HepG2 (cell line): ENCODE measurements around the gene SSX2IP. TPM values are rescaled to one million over a fixed set of nuclear protein-coding genes. Genes with fewer than 3 reads are reported as not detected.

Experiments
- ATAC-seq: fragments of 200-7000 bp; cut with Tn5 transposase; 3 replicates; pipeline ENCODE4 v1.9.1; 2020; ENCODE audit warnings: mild to moderate bottlenecking, moderate library complexity
- BruUV-seq: library from RNA; stranded (reverse); fragments of 400-500 nt; replicated peaks from 2 replicates; lab custom pipeline; 2021; lab: Mats Ljungman, UMichigan
- CTCF ChIA-PET: fragments of 300-600 bp; formaldehyde crosslinking; extraction: SDS; loops from one replicate; lab custom pipeline; 2021; ENCODE audit warnings: low total read pairs, inconsistent platforms, low intra/inter-chr PET ratio; lab: Yijun Ruan, JAX
- POLR2A ChIA-PET: fragments of 350-600 bp; sonication (Branson Sonifier 250); formaldehyde crosslinking; loops from one replicate; lab custom pipeline; 2020; ENCODE audit warnings: antibody characterized with exemption, inconsistent platforms; lab: Yijun Ruan, JAX
- DNase-seq: peaks from one replicate; pipeline ENCODE4 v3.0.0-alpha.2; 2015; ENCODE audit warnings: low spot score
- FAIRE-seq: peaks from 3 replicates; lab custom pipeline; 2011; peaks lifted over from hg19 to GRCh38; lab: Jason Lieb, UNC
- H2AFZ ChIP-seq: one replicate; pipeline ENCODE4 v1.6.1; 2011; ENCODE audit warnings: low read length, inconsistent platforms
- H3K27ac ChIP-seq: fragments of 300-600 bp; 3 replicates; pipeline ENCODE4 v1.8.0; 2011; ENCODE audit warnings: mixed run types, mild to moderate bottlenecking, mixed read lengths, low read length, inconsistent platforms; ENCODE audit not compliant: insufficient read depth; ENCODE audit errors: extremely low read length
- H3K27me3 ChIP-seq, 2 experiments: fragments of 200-600 bp in 1 of 2; 2 replicates in 1 of 2; 3 replicates in 1 of 2; pipeline versions ENCODE4 v1.6.0 to v1.8.0; 2011; ENCODE audit warnings: low read length in 2 of 2, mild to moderate bottlenecking in 2 of 2, moderate library complexity in 2 of 2, inconsistent platforms in 1 of 2; ENCODE audit not compliant: insufficient read depth in 2 of 2, control insufficient read depth in 1 of 2
- H3K36me3 ChIP-seq, 2 experiments: fragments of 200-600 bp in 1 of 2; replicated peaks in 1 of 2; 2 replicates in 1 of 2; 3 replicates in 1 of 2; pipeline versions ENCODE4 v1.5.1 to v1.8.0; 2011; ENCODE audit warnings: low read length in 2 of 2, inconsistent platforms in 1 of 2; ENCODE audit not compliant: insufficient read depth in 2 of 2, control insufficient read depth in 1 of 2
- H3K4me1 ChIP-seq: 2 replicates; pipeline ENCODE4 v1.5.1; 2012; ENCODE audit warnings: low read length, inconsistent platforms; ENCODE audit not compliant: insufficient read depth
- H3K4me2 ChIP-seq: 2 replicates; pipeline ENCODE4 v1.6.0; 2011; ENCODE audit warnings: low read depth, low read length, inconsistent platforms
- H3K4me3 ChIP-seq, 3 experiments: fragments of 200-600 bp in 1 of 3; sonication (generic), shearing (Covaris generic) in 1 of 3; replicated peaks in 1 of 3; 2 replicates each; pipeline ENCODE4 v1.5.1; 2011 to 2016; ENCODE audit warnings: low read length in 3 of 3, inconsistent platforms in 2 of 3, low read depth in 2 of 3, mild to moderate bottlenecking in 2 of 3, control low read depth in 1 of 3, mixed read lengths in 1 of 3; ENCODE audit not compliant: insufficient read depth in 1 of 3
- H3K79me2 ChIP-seq: one replicate; pipeline ENCODE4 v1.6.1; 2011; ENCODE audit warnings: low read length, inconsistent platforms; ENCODE audit not compliant: insufficient read depth
- H3K9ac ChIP-seq: 2 replicates; pipeline ENCODE4 v1.6.0; 2011; ENCODE audit warnings: mild to moderate bottlenecking, low read depth, low read length, inconsistent platforms; ENCODE audit not compliant: insufficient read depth
- H3K9me3 ChIP-seq: 2 replicates; pipeline ENCODE4 v1.5.1; 2012; ENCODE audit warnings: mild to moderate bottlenecking, low read length
- H4K20me1 ChIP-seq: 2 replicates; pipeline ENCODE4 v1.6.0; 2011; ENCODE audit warnings: inconsistent platforms, mild to moderate bottlenecking, low read length, moderate library complexity; ENCODE audit not compliant: insufficient read depth
- EED ChIP-seq: sonication (generic); formaldehyde crosslinking; IDR thresholded peaks from 2 replicates; pipeline ENCODE4 v1.5.0; 2020; ENCODE audit warnings: mild to moderate bottlenecking, missing genetic modification reagents
- GABPB1 ChIP-seq: IDR thresholded peaks from 2 replicates; pipeline ENCODE4 v1.6.1; 2016; ENCODE audit warnings: mild to moderate bottlenecking, missing genetic modification reagents, moderate library complexity, missing compliant biosample characterization
- GTF3A ChIP-seq: sonication (generic); formaldehyde crosslinking; conservative IDR thresholded peaks from 2 replicates; pipeline ENCODE4 v1.4.0; 2020; ENCODE audit warnings: mild to moderate bottlenecking, missing genetic modification reagents
- HNF4G ChIP-seq, 2 experiments: sonication (generic) in 1 of 2; formaldehyde crosslinking in 1 of 2; IDR thresholded peaks; 2 replicates each; pipeline versions ENCODE4 v1.4.0 to v1.6.1; 2011 to 2020; ENCODE audit warnings: borderline replicate concordance in 2 of 2, low read depth in 2 of 2, mild to moderate bottlenecking in 2 of 2, low read length in 1 of 2, missing genetic modification reagents in 1 of 2, moderate library complexity in 1 of 2
- POLR2A ChIP-seq, 2 experiments: IDR thresholded peaks; 2 replicates each; pipeline ENCODE4 v1.6.1; 2011; ENCODE audit warnings: low read depth in 2 of 2, low read length in 2 of 2, mild to moderate bottlenecking in 1 of 2, moderate library complexity in 1 of 2; ENCODE audit not compliant: insufficient read depth in 1 of 2
- SIX1 ChIP-seq: sonication (generic); formaldehyde crosslinking; IDR thresholded peaks from 2 replicates; pipeline ENCODE4 v1.4.0; 2020; ENCODE audit warnings: missing genetic modification reagents, borderline replicate concordance
- SNAPC2 ChIP-seq: sonication (generic); formaldehyde crosslinking; IDR thresholded peaks from 2 replicates; pipeline ENCODE4 v1.8.1; 2022; ENCODE audit warnings: mild to moderate bottlenecking, missing genetic modification reagents
- ZNF10 ChIP-seq: sonication (generic); formaldehyde crosslinking; IDR thresholded peaks from 2 replicates; pipeline ENCODE4 v1.4.0; 2020; ENCODE audit warnings: mild to moderate bottlenecking, low read depth, missing genetic modification reagents, borderline replicate concordance
- ZNF264 ChIP-seq: sonication (generic); formaldehyde crosslinking; IDR thresholded peaks from 2 replicates; pipeline ENCODE4 v1.4.0; 2020; ENCODE audit warnings: missing genetic modification reagents
- ZNF30 ChIP-seq: sonication (generic); formaldehyde crosslinking; IDR thresholded peaks from 2 replicates; pipeline ENCODE4 v1.5.0; 2020; ENCODE audit warnings: mild to moderate bottlenecking, missing genetic modification reagents
- ZNF564 ChIP-seq: sonication (generic); formaldehyde crosslinking; IDR thresholded peaks from 2 replicates; pipeline ENCODE4 v1.8.1; 2023; ENCODE audit warnings: mild to moderate bottlenecking, missing genetic modification reagents
- WGBS: methylation state at CpG from one replicate; pipeline ENCODE4 v1.1.6; 2017; ENCODE audit warnings: low lambda C conversion rate; 5-methylcytosine and 5-hydroxymethylcytosine counted together
- in situ Hi-C: cut with HindIII; loops from 2 replicates; pipeline ENCODE4 v1.10.0; 2017; ENCODE audit warnings: low pct_unique_long_range_greater_than_20kb; ENCODE audit not compliant: extremely low pct_ligation_motif_present
- intact Hi-C: fragments of 100-400 bp; cut with micrococcal nuclease; formaldehyde crosslinking; loops from one replicate; pipeline ENCODE4 v1.10.0; 2022; ENCODE audit not compliant: unreplicated experiment
- polyA plus RNA-seq, 8 experiments: library from polyadenylated mRNA; depleted of rRNA in 3 of 8; stranded (reverse) in 7 of 8; unstranded in 1 of 8; fragments of >200 nt; fragmentation: Illumina TruSeq in 4 of 8; extraction: Trizol in 4 of 8; gene quantifications; 2 replicates each; pipeline versions ENCODE4 v1.2.1 to v1.2.3, GENCODE V29; 2011 to 2016; ENCODE audit warnings: low read depth in 4 of 8, missing spikeins in 1 of 8, mixed read lengths in 1 of 8; ENCODE audit not compliant: insufficient read depth in 1 of 8
- total RNA-seq, 5 experiments: library from RNA; depleted of rRNA; stranded (reverse); fragments of >200 nt; fragmentation: Illumina TruSeq; extraction: Trizol; gene quantifications; 2 replicates each; pipeline ENCODE4 v1.2.3, GENCODE V29; 2016; ENCODE audit warnings: low read depth in 1 of 5
- TF ChIP-seq, protein P1 (sequence below): sonication (generic); formaldehyde crosslinking; IDR thresholded peaks from 2 replicates; pipeline ENCODE4 v1.5.1; 2020; ENCODE audit warnings: mild to moderate bottlenecking, missing genetic modification reagents, moderate library complexity
- TF ChIP-seq, protein P2 (sequence below): sonication (generic); formaldehyde crosslinking; IDR thresholded peaks from 2 replicates; pipeline ENCODE4 v1.4.0; 2020; ENCODE audit warnings: missing genetic modification reagents, borderline replicate concordance
- TF ChIP-seq, protein P3 (sequence below): sonication (generic); formaldehyde crosslinking; IDR thresholded peaks from 2 replicates; pipeline ENCODE4 v1.8.1; 2023; ENCODE audit warnings: mild to moderate bottlenecking, inconsistent platforms, moderate library complexity, missing genetic modification reagents, borderline replicate concordance
- TF ChIP-seq, protein P4 (sequence below): sonication (generic); formaldehyde crosslinking; IDR thresholded peaks from 2 replicates; pipeline ENCODE4 v1.4.0; 2020; ENCODE audit warnings: low read depth, mild to moderate bottlenecking, missing genetic modification reagents
- TF ChIP-seq, protein P5 (sequence below): sonication (generic); formaldehyde crosslinking; IDR thresholded peaks from 2 replicates; pipeline ENCODE4 v1.8.0; 2023; ENCODE audit warnings: mild to moderate bottlenecking, missing genetic modification reagents

The SSX2IP gene
- total and polyA plus RNA-seq, 2 of the 13 experiments (the other 11 are each of a cell fraction or from before 2014, with no cell fraction given), result 2.7 to 23.7 TPM

DNA sequence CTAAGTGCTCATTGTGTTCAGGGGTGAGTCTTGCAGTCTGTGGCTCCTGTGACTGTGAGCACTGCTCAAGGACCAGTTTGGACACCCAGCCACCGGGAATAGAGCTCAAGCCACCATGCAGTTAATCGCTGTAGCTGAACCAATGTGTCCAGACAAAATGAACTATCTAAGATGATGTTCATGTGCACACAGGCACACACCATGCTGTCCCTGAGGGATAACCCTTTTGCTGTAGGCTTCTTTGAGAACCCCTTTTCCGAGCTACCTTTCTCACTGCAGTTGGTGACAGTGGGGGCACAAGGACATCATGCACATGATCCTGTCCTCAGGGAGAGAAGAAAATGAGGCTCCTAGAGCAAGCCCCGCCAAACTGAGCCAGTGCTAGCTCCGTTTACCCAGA, 65.4 kb downstream of the SSX2IP start:
- TF ChIP-seq ZNF264 (CRISPR knock-in tag) (no peak), SNAPC2 (CRISPR knock-in tag) (no peak), ZNF30 (no peak), SIX1 (CRISPR knock-in tag) (no peak), HNF4G (IDR thresholded peaks at IDR 0.05; ENCODE audit: borderline replicate concordance, low read depth, low read length) (no peak), HNF4G (CRISPR knock-in tag; IDR thresholded peaks at IDR 0.05; ENCODE audit: borderline replicate concordance, low read depth) (no peak), EED (no peak), GTF3A (CRISPR knock-in tag) (no peak), GABPB1 (CRISPR knock-in tag) (no peak), ZNF10 (CRISPR knock-in tag) (no peak), POLR2A (IDR thresholded peaks at IDR 0.05; ENCODE audit: insufficient read depth in 1 of 2, low read depth in 2 of 2, low read length in 2 of 2) (no peak), ZNF564 (CRISPR knock-in tag) (no peak)
- TF ChIP-seq, protein P1, sequence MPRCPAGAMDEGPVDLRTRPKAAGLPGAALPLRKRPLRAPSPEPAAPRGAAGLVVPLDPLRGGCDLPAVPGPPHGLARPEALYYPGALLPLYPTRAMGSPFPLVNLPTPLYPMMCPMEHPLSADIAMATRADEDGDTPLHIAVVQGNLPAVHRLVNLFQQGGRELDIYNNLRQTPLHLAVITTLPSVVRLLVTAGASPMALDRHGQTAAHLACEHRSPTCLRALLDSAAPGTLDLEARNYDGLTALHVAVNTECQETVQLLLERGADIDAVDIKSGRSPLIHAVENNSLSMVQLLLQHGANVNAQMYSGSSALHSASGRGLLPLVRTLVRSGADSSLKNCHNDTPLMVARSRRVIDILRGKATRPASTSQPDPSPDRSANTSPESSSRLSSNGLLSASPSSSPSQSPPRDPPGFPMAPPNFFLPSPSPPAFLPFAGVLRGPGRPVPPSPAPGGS (CRISPR knock-in tag), result no peak
- TF ChIP-seq, protein P2, sequence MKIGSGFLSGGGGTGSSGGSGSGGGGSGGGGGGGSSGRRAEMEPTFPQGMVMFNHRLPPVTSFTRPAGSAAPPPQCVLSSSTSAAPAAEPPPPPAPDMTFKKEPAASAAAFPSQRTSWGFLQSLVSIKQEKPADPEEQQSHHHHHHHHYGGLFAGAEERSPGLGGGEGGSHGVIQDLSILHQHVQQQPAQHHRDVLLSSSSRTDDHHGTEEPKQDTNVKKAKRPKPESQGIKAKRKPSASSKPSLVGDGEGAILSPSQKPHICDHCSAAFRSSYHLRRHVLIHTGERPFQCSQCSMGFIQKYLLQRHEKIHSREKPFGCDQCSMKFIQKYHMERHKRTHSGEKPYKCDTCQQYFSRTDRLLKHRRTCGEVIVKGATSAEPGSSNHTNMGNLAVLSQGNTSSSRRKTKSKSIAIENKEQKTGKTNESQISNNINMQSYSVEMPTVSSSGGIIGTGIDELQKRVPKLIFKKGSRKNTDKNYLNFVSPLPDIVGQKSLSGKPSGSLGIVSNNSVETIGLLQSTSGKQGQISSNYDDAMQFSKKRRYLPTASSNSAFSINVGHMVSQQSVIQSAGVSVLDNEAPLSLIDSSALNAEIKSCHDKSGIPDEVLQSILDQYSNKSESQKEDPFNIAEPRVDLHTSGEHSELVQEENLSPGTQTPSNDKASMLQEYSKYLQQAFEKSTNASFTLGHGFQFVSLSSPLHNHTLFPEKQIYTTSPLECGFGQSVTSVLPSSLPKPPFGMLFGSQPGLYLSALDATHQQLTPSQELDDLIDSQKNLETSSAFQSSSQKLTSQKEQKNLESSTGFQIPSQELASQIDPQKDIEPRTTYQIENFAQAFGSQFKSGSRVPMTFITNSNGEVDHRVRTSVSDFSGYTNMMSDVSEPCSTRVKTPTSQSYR, result no peak
- TF ChIP-seq, protein P3, sequence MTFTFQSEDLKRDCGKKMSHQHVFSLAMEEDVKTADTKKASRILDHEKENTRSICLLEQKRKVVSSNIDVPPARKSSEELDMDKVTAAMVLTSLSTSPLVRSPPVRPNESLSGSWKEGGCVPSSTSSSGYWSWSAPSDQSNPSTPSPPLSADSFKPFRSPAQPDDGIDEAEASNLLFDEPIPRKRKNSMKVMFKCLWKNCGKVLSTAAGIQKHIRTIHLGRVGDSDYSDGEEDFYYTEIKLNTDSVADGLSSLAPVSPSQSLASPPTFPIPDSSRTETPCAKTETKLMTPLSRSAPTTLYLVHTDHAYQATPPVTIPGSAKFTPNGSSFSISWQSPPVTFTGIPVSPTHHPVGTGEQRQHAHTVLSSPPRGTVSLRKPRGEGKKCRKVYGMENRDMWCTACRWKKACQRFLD (CRISPR knock-in tag), result no peak
- TF ChIP-seq, protein P4, sequence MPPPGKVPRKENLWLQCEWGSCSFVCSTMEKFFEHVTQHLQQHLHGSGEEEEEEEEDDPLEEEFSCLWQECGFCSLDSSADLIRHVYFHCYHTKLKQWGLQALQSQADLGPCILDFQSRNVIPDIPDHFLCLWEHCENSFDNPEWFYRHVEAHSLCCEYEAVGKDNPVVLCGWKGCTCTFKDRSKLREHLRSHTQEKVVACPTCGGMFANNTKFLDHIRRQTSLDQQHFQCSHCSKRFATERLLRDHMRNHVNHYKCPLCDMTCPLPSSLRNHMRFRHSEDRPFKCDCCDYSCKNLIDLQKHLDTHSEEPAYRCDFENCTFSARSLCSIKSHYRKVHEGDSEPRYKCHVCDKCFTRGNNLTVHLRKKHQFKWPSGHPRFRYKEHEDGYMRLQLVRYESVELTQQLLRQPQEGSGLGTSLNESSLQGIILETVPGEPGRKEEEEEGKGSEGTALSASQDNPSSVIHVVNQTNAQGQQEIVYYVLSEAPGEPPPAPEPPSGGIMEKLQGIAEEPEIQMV (CRISPR knock-in tag), result no peak
- TF ChIP-seq, protein P5, sequence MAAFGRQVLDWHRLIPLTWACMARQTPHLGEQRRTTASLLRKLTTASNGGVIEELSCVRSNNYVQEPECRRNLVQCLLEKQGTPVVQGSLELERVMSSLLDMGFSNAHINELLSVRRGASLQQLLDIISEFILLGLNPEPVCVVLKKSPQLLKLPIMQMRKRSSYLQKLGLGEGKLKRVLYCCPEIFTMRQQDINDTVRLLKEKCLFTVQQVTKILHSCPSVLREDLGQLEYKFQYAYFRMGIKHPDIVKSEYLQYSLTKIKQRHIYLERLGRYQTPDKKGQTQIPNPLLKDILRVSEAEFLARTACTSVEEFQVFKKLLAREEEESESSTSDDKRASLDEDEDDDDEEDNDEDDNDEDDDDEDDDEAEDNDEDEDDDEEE, result no peak
- Histone ChIP-seq H3K9me3 (no peaks in the 10 kb centered on the region), H3K27ac (no peak overlapping the region), H3K9ac (no peak overlapping the region), H3K36me3 (no peaks in the 10 kb centered on the region), H3K4me3 (no peak overlapping the region), H3K27me3 (peaks cover 2 to 3% of the 10 kb centered on the region in 2 experiments; a peak in 2 of 5 replicates), H3K4me1 (peaks cover 12% of the 10 kb centered on the region), H3K4me2 (no peak overlapping the region), H2AFZ (no peak overlapping the region), H4K20me1 (no peaks in the 10 kb centered on the region), H3K79me2 (no peaks in the 10 kb centered on the region)
- DNase-seq (no peak), ATAC-seq (no peak), FAIRE-seq (no peak)
- in situ Hi-C loops (loop anchor here (25.0 kb wide), 2 partner anchors 488 to 688 kb away; partner anchors contain the start of gene PRKACB), intact Hi-C loops (no loop called here)
- no TSS peak for BruUV-seq
- 46% methylated on average over 5 of the region's 5 CpGs for WGBS
- POLR2A ChIA-PET, result interaction anchor here (0.6 kb wide), 1 partner anchor 13 kb away, joined by 3 read pairs; no protein-coding TSS in a partner anchor
- CTCF ChIA-PET, result no interaction called here
